ENCODE measurements around the gene RECK.
"Not testable (repeated sequence)": the region's sequence is repeated elsewhere in the genome, so short reads cannot be mapped to it uniquely, and the experiment has no call there.

Gene RECK

GRCh38 chr9:36118201-36118600, 81.5 kb downstream of the RECK start:
- no peak for DNase-seq (ENCODE audit: low spot score)

DNA sequence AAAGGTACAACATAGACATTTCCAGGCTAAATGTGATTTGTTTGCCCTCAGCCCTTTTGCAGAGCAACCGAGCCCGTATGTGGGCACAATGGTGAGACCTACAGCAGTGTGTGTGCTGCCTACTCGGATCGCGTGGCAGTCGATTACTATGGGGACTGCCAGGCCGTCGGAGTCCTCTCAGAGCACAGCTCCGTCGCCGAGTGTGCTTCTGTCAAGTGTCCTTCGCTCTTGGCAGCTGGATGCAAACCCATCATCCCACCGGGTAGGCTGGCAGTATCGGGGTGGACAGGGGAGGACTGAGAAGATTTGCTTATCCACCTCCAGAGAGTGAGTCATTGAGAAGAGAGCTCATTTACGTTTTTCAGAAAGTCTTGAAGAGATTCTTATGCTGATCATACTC, 82.0 kb downstream of the RECK start:
- no peak for DNase-seq (ENCODE audit: low spot score)

DNA sequence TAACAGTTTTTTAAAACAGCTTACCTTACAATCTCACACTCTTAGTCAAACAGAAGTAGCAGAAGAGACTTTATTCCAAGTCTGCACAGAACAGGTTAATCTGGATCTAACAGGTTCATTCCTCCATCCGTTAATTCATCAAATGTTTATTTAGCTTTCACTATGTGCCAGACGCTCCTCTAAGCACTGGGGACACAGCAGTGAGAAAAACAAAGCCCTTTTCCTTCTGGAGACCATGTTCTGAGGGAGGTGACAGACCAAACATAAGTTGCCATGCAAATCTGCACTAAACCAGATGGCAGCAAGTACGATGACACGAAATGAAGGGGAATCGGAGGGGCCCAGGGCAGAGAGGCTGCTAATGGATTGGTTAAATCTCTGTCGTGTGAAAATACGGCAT, 82.8 kb downstream of the RECK start:
- no peak for DNase-seq (ENCODE audit: low spot score)

DNA sequence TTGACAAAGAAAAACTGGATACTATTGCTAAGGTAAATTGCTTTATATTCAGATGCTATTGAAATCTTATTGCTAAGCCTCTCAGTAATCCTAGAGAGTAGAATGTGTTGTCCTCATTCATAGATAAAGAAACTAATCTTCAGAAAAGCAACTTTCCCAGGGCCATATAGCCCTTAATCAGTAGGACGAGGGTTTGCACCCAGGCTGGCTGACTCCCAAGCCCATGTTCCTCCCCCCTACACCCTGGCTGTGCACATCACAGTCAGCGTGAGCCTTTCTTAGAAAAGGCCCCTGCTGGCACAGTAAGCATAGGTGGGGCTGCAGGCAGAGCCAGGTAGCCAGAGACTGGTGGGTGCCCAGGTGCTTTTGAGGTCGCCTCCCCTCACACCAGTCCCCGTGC, 84.0 kb downstream of the RECK start:
- no peak for DNase-seq (ENCODE audit: low spot score)

- DNase-seq (ENCODE audit: low spot score) = no peak
Measured at GRCh38 chr9:36121971-36122370, 85.3 kb downstream of the RECK start.

- no peak for DNase-seq (ENCODE audit: low spot score)
Measured at GRCh38 chr9:36123515-36123914, 86.8 kb downstream of the RECK start.

- DNase-seq (ENCODE audit: low spot score) = no peak
Measured at GRCh38 chr9:36125062-36125855, 88.5 kb downstream of the RECK start.

GRCh38 chr9:36126016-36126730, 89.5 kb downstream of the RECK start:
- DNase-seq (ENCODE audit: low spot score) = no peak

GRCh38 chr9:36127652-36128244, 91.0 kb downstream of the RECK start:
- no peak for DNase-seq (ENCODE audit: low spot score)

GRCh38 chr9:36128349-36128748, 91.6 kb downstream of the RECK start:
- DNase-seq (ENCODE audit: low spot score) = no peak

DNA sequence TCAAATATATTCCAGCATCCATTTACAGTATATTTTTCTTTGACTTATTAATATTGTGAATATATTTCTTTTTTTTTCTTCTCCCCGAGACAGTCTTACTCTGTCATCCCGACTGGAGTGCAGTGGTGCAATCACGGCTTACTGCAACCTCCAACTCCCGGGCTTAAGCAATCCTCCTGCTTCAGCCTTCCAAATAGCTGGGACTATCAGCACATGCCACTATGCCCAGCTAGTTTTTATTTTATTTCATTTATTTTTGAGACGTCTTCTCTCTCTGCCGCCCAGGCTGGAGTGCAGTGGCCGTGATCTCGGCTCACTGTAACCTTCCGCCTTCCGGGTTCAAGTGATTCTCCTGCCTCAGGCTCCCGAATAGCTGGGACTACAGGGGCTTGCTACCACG, 92.4 kb downstream of the RECK start:
- DNase-seq (ENCODE audit: low spot score) = no peak

DNA sequence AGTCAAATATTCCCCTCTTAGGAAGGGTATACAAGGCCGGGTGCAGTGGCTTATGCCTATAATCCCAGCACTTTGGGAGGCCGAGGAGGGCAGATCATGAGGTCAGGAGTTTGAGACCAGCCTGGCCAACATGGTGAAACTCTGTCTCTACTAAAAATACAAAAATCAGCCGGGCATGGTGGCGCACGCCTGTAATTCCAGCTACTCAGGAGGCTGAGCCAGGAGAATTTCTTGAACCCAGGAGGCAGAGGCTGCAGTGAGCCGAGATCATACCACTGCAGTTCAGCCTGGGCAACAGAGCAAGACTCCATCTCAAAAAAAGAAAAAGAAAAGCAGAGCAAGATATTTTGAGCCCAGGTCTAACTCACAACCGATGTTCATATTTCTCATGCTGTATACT, 95.0 kb downstream of the RECK start:
- not testable (repeated sequence) for DNase-seq (ENCODE audit: low spot score)

GRCh38 chr9:36132086-36132485, 95.4 kb downstream of the RECK start:
- DNase-seq (ENCODE audit: low spot score) = no peak

DNA sequence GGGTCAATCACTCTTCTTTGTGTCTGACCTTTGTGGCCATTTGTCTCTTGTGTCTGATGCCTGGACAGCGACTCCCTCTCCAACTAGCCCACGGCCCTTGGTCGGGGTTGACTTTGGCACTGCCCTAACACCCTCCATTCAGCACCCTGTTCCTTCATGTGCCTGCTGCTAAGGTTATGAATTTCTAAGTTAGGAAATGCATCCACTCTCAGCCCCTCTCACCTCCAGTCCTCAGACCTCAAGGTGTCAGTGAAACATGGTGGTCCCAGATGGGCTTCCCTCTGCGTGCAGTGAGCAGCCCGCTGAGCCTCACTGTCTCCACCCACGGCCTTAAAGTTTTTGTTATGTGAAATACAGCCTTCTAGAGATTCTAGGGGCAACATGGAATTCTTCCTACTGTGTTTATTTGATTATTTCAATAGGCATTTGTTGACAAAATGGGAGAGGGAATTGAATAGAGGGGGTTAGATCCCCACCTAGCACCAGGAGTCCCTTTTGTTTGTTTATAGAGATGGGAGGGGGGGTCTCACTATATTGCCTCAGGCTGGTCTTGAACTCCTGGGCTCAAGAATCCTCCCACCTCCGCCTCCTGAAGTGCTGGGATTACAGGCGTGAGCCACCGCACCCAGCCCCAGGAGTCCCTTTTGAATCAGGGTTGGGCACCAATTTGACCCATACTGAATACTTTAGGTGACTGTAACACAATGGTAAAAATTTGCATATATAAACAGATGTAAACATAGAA, 98.2 kb downstream of the RECK start:
- DNase-seq (ENCODE audit: low spot score) = peak; percentile 39

GRCh38 chr9:36135741-36136271, 99.1 kb downstream of the RECK start:
- no peak for DNase-seq (ENCODE audit: low spot score)

DNA sequence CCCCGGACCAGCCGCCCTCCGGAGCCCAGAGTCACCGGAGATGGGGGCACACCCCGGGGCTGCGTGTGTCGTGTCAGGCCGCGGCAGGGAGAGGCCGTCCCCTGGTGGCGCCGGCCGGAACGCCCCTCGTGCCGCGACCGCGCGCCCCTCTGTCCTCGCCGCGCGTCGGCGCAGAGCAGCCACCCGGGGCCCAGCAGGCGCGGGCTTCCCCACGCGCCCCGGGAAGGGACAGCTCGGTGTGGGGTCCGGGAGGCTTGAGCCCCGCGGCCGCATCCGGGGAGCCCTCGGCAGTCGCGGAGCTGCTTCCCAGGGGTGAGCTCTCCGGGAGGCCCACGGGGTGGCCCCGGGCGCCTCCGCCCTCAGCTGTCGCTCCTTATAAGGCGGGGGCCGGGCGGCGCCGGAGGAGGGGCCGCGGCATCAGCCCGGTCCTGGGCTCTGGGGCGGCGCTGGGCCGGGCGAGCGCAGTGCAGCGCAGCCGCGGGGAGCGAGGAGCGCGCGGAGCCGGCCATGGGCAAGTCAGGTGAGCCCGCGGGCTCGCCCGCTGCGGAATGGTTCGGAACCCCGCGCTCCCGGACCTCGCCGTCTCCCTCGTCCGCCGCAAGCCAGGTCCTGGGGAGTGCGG, 99.7 kb downstream of the RECK start, which contains the start of gene GLIPR2:
Gene GLIPR2 (plus strand): TSS at position 462 of the 622 bp plus-strand sequence. CDS start 46 bp downstream, at position 508.
- peak; percentile 93 for DNase-seq (ENCODE audit: low spot score)

DNA sequence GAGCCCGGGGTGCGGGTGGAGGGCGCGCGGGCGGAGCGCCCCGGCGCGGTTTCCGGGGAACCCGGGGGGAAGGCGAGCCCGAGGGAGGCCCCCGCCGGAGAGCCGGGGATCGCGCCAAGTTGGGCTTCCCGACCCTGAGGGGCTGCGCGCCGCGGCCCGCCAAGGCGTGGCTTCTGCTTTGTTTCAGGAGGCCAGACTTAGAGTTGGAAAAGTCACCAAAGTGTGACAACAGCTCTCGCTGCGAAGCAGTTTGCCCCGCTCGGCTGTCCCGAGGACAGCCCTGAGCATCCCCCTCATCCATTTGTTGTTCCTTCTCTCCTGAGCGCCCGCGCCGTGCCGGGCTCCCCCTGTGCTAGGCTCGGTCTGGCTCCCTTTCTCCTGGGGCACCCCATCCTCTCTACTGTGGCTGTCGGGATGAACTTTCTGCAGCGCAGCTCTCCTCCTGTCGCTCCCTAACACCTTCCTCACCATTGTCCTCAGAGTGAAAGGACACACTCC, 100.2 kb downstream of the RECK start:
- DNase-seq (ENCODE audit: low spot score) = no peak

DNA sequence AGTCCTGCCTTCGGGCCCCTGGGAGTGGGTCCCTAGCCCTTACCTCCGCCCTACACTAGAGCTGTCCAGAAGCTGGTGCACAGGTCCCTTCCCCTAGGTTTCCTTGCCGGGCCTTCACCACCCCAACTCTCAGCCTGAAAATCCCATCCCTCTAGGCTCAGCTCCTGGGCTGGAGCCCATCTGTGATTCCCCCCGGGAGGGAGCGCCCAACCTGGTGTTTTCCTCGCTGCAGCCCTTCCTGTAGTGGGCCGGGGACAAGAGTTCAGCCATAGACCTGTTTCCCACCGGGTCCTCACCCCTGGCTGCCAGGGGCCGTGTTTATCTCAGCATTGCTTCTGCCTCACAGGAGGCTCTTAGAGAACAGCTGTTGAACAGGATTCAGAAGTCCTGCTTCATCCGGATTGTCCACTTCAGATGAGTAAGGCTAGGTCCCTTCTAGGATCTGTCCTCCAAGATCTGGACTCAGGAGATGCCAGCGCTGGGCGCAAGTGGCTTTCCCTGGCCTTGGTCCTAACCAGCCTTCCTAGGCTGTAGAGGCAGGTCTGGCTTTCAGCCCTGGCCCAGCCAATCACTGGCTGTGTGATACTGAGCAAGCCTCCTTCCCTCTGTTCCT, 100.8 kb downstream of the RECK start:
- no peak for DNase-seq (ENCODE audit: low spot score)

DNA sequence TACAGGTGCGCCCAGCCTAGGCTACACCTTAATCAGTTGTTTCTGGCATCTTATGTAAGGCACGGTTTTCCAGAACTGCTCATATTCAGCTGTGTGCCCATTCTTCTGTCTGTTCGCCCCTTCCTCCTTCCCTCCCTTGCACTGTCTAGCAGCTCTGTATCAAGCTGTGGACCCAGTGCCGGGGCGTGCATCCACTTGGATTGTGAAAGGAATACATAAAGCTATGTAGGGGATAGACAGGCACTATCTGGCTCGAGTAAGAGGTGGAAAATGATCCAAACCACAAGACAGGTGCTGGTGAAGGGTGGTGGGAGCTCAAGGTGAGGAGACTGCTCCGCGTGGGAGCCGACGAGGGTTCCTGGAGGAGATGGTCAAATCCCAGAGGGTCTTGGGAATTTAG, 101.8 kb downstream of the RECK start:
- DNase-seq (ENCODE audit: low spot score) = no peak

DNA sequence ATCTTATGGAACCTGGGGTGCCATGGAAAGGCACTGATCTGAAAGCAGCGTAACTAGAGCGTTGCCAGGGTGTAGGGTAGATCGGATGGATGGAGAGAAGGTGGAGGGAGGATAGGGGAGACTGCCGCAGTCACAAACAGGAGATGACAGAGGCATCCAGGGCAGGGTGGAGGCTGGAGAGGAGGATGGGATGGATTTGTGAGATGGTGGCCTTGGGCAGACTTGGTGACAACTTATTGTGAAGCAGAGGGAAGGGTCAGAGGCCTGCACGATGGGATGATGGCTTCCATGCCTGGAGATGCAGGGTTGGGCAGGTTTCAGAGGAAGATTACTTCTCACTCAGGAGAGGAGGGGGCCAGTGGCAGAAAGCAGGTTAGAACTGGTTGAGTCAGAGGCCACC, 102.2 kb downstream of the RECK start:
- DNase-seq (ENCODE audit: low spot score) = no peak

Measured in iPS-NIHi11 (cell line).